Neutrophil (primary cell): ENCODE measurements around the gene CERT1.

Experiments
- H3K27ac ChIP-seq: fragments of 200-600 bp; sonication (generic); 2 replicates; pipeline ENCODE4 v1.5.1; 2016; ENCODE audit warnings: mild to moderate bottlenecking, moderate library complexity
- H3K27me3 ChIP-seq: fragments of 200-600 bp; sonication (generic); 2 replicates; pipeline ENCODE4 v1.6.0; 2016; ENCODE audit warnings: mild to moderate bottlenecking
- H3K36me3 ChIP-seq: fragments of 200-600 bp; sonication (generic); 2 replicates; pipeline ENCODE4 v1.5.1; 2017
- H3K4me1 ChIP-seq, 2 experiments: fragments of 200-600 bp in 1 of 2; sonication (generic) in 1 of 2; 1 replicate in 1 of 2; 2 replicates in 1 of 2; pipeline versions ENCODE4 v1.5.1 to v1.6.1; 2013 to 2016; ENCODE audit warnings: low read depth in 1 of 2, low read length in 1 of 2, mild to moderate bottlenecking in 1 of 2, moderate library complexity in 1 of 2; ENCODE audit not compliant: control insufficient read depth in 1 of 2, insufficient read depth in 1 of 2
- H3K4me3 ChIP-seq, 2 experiments: fragments of 200-600 bp in 1 of 2; sonication (generic) in 1 of 2; 1 replicate in 1 of 2; 2 replicates in 1 of 2; pipeline ENCODE4 v1.5.1; 2013 to 2016; ENCODE audit warnings: low read depth in 1 of 2, low read length in 1 of 2, mild to moderate bottlenecking in 1 of 2, moderate library complexity in 1 of 2
- H3K9me3 ChIP-seq: fragments of 200-600 bp; sonication (generic); 2 replicates; pipeline ENCODE4 v1.5.1; 2016
- CTCF ChIP-seq: fragments of 200-600 bp; sonication (generic); IDR thresholded peaks from 2 replicates; pipeline ENCODE4 v1.5.1; 2016; ENCODE audit warnings: antibody characterized with exemption

Gene CERT1

DNA sequence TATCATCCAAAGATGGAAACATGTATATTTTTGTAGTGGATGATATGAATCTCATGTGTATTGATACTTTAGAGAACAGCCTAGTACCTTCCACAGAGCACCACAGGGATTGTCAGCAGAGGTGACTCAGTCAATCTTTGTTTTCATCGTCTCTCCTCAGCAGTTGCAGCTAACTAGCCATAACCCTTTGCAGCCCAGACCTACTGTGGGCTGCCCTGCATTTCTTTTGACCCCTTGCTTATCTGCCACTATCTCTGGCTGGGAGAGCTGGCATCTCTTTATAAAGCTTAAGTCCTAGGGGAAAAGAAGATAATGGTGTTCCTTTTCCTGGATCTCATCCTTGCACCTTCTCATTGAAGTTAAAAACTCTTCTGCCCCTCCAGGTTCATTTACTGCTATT, 145.7 kb downstream of the CERT1 start:
- no peak overlapping the region for H3K4me3 ChIP-seq
- H3K4me1 ChIP-seq = no peaks in the 10 kb centered on the region
- H3K36me3 ChIP-seq = peaks cover 47% of the 10 kb centered on the region
- H3K9me3 ChIP-seq = no peaks in the 10 kb centered on the region
- H3K27me3 ChIP-seq = no peaks in the 10 kb centered on the region
- no peak overlapping the region for H3K27ac ChIP-seq
- no peak for TF ChIP-seq CTCF

DNA sequence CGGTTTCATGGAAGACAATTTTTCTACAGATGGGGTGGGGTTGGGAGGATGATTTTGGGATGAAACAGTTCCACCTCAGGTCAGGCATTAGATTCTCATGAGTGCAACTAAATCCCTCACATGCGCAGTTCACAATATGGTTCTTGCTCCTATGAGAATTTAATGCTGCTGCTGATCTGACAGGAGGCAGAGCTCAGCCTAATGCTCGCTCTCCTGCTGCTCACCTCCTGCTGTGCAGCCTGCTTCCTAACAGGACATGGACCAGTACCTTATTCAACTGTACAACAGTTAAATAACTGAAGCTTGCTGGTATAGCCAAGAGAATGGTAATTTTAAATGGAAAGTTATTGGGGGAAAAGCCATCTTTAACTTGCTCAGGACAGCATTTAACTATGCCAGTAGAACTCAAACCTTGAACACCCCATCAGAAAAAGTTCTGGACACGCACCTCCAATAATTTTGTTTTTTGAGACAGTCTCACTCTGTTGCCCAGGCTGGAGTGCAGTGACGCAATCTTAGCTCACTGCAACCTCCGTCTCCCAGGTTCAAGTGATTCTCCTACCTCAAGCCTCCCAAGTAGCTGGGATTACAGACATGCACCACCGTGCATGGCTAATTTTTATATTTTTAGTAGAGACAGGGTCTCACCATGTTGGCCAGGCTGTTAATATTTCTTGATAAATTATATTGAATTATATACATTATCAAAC, 146.7 kb downstream of the CERT1 start:
- TF ChIP-seq CTCF = no peak
- Histone ChIP-seq H3K27me3 (no peaks in the 10 kb centered on the region), H3K9me3 (no peaks in the 10 kb centered on the region), H3K4me1 (no peaks in the 10 kb centered on the region), H3K36me3 (peaks cover 51% of the 10 kb centered on the region), H3K4me3 (no peak overlapping the region), H3K27ac (no peak overlapping the region)

DNA sequence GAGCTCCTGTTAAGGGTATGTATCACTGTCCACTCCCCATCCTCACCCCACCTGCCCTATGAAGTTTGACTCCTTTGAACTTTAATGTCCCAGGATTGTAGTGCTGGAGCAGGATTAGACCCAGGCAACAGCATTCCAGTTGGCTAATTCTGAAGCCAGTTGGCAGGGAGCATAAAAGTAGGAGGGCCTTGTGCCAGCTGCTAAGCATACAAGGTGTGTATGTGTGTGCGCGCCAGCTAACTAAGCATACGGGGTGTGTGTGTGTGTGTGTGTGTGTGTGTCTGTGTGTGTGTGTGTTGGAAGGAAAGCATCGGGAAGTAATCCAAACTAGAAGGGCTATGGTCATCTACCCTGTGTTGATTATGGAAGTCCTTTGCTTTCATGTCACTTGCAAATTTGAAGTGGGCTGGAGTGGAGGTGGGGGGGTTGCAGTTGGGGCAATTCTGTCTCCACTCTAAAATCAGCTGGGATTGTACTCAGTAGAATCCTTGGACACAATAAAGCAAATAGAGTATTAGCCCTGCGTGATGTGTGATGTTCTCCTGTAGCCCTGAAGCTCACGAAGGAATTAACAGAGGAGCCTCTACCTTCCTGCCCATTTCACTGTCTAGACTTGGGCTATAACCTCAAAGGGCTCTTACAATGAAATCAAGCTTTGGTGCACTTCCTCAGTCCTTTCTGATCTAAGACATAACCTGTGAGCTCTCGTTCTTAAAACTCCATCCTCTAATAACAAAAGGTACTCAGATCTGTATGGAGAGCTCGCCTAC, 147.5 kb downstream of the CERT1 start:
- Histone ChIP-seq H3K9me3 (no peaks in the 10 kb centered on the region), H3K4me3 (no peak overlapping the region), H3K36me3 (peaks cover 56% of the 10 kb centered on the region), H3K4me1 (no peaks in the 10 kb centered on the region), H3K27ac (no peak overlapping the region), H3K27me3 (no peaks in the 10 kb centered on the region)
- no peak for TF ChIP-seq CTCF

DNA sequence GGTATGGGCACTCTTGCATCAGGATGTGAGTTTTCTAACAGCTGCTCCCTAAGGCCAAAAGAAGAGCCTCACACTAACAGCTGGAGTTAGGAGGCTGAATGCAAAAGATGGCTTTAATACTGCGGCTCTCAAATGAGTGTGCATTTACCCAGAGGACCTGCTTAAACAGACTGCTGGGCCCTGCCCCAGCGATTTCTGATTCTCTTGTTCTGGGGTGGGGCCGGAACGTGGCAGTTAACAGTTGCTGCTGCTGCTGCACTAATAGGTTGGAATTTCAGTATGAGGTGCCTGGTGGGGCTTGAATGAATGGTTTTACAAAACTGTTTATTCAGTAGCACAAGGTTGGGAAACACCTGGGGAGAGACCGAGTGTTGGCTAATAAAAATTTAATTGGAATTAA, 148.3 kb downstream of the CERT1 start:
- H3K4me3 ChIP-seq = no peak overlapping the region
- TF ChIP-seq CTCF = no peak
- no peaks in the 10 kb centered on the region for H3K9me3 ChIP-seq
- no peaks in the 10 kb centered on the region for H3K27me3 ChIP-seq
- no peaks in the 10 kb centered on the region for H3K4me1 ChIP-seq
- H3K27ac ChIP-seq = no peak overlapping the region
- H3K36me3 ChIP-seq = peaks cover 64% of the 10 kb centered on the region

GRCh38 chr5:75362474-75362975, 148.9 kb downstream of the CERT1 start:
- H3K27ac ChIP-seq = no peak overlapping the region
- no peaks in the 10 kb centered on the region for H3K9me3 ChIP-seq
- H3K4me1 ChIP-seq = no peaks in the 10 kb centered on the region
- H3K36me3 ChIP-seq = peaks cover 69% of the 10 kb centered on the region
- no peaks in the 10 kb centered on the region for H3K27me3 ChIP-seq
- H3K4me3 ChIP-seq = no peak overlapping the region
- TF ChIP-seq CTCF = no peak
